Activated naive CD4-positive, alpha-beta T cell treated with anti-CD3 and anti-CD28 coated beads, Interleukin-2, amount 50 U/mL, for 16 hours (primary cell): ENCODE results near the gene RAD23B.

Experiments used
- DNase-seq: peaks from one replicate; pipeline ENCODE4 v3.0.0-alpha.2; 2020

RAD23B gene

GRCh38 chr9:107337676-107338590, 54.9 kb downstream of the RAD23B start:
- DNase-seq = no peak

- no peak for DNase-seq
Observed at GRCh38 chr9:107338911-107339659, 56.0 kb downstream of the RAD23B start.

- peak; percentile 81 for DNase-seq
Observed at GRCh38 chr9:107340920-107341632, 58.0 kb downstream of the RAD23B start.

- no peak for DNase-seq
Observed at GRCh38 chr9:107342476-107343161, 59.5 kb downstream of the RAD23B start.

GRCh38 chr9:107345327-107345726, 62.2 kb downstream of the RAD23B start:
- DNase-seq = no peak

GRCh38 chr9:107348836-107349235, 65.8 kb downstream of the RAD23B start:
- DNase-seq = no peak

- no peak for DNase-seq
Observed at GRCh38 chr9:107350443-107350842, 67.4 kb downstream of the RAD23B start.

- no peak for DNase-seq
Observed at GRCh38 chr9:107351382-107352045, 68.4 kb downstream of the RAD23B start.

- DNase-seq = no peak
Observed at GRCh38 chr9:107355394-107355793, 72.3 kb downstream of the RAD23B start.

- DNase-seq = no peak
Observed at GRCh38 chr9:107358986-107359385, 75.9 kb downstream of the RAD23B start.

- no peak for DNase-seq
Observed at GRCh38 chr9:107360098-107360497, 77.0 kb downstream of the RAD23B start.

- DNase-seq = no peak
Observed at GRCh38 chr9:107361816-107362215, 78.7 kb downstream of the RAD23B start.

GRCh38 chr9:107363516-107364152, 80.6 kb downstream of the RAD23B start:
- no peak for DNase-seq

- DNase-seq = no peak
Observed at GRCh38 chr9:107367727-107368502, 84.8 kb downstream of the RAD23B start.

- no peak for DNase-seq
Observed at GRCh38 chr9:107368696-107369095, 85.6 kb downstream of the RAD23B start.

GRCh38 chr9:107373809-107374208, 90.7 kb downstream of the RAD23B start:
- no peak for DNase-seq

GRCh38 chr9:107375001-107375400, 91.9 kb downstream of the RAD23B start:
- no peak for DNase-seq

GRCh38 chr9:107375651-107376369, 92.7 kb downstream of the RAD23B start:
- no peak for DNase-seq

GRCh38 chr9:107378006-107378405, 94.9 kb downstream of the RAD23B start:
- DNase-seq = no peak
